HL-60 (cell line): ENCODE measurements around the gene ZNF575.
"Not testable (repeated sequence)": the region's sequence is repeated elsewhere in the genome, so short reads cannot be mapped to it uniquely, and the experiment has no call there.

ENCODE experiments used
- CTCF ChIP-seq: IDR thresholded peaks from one replicate; pipeline ENCODE4 v1.5.1; 2011; ENCODE audit warnings: low read length, control low read depth, inconsistent platforms; ENCODE audit not compliant: insufficient read depth
- REST ChIP-seq: IDR thresholded peaks from 2 replicates; pipeline ENCODE4 v1.6.1; 2012; ENCODE audit warnings: low read depth; ENCODE audit not compliant: insufficient replicate concordance

- not testable (repeated sequence) for TF ChIP-seq CTCF, REST
These were observed 20.6 kb upstream of the ZNF575 start for GRCh38 chr19:43512399-43512798.
